GM19467 (cell line): Measurements from ENCODE around the gene AOAH.
"Not testable (repeated sequence)": the region's sequence is repeated elsewhere in the genome, so short reads cannot be mapped to it uniquely, and the experiment has no call there.

Experiments
- ATAC-seq: cut with Tn5 transposase; IDR thresholded peaks from one replicate; pipeline ENCODE4 v1.9.1; 2021; ENCODE audit warnings: mild to moderate bottlenecking, moderate library complexity; ENCODE audit not compliant: unreplicated experiment

The AOAH gene

GRCh38 chr7:36736899-36737211, 12.6 kb upstream of the AOAH start:
- ATAC-seq = peak; percentile 98

GRCh38 chr7:36736090-36736898, 12.0 kb upstream of the AOAH start:
- no peak for ATAC-seq

GRCh38 chr7:36735172-36735571, 10.9 kb upstream of the AOAH start:
- no peak for ATAC-seq

GRCh38 chr7:36734731-36735130, 10.4 kb upstream of the AOAH start:
- ATAC-seq = no peak

- no peak for ATAC-seq
Measured at GRCh38 chr7:36733411-36733810, 9.1 kb upstream of the AOAH start.

GRCh38 chr7:36732806-36733205, 8.5 kb upstream of the AOAH start:
- ATAC-seq = no peak

GRCh38 chr7:36730046-36730445, 5.8 kb upstream of the AOAH start:
- ATAC-seq = no peak

- no peak for ATAC-seq
Measured at GRCh38 chr7:36728143-36728542, 3.8 kb upstream of the AOAH start.

GRCh38 chr7:36726806-36727503, 2.7 kb upstream of the AOAH start:
- ATAC-seq = no peak

- ATAC-seq = no peak
Measured at GRCh38 chr7:36726311-36726710, 2.0 kb upstream of the AOAH start.

- no peak for ATAC-seq
Measured at GRCh38 chr7:36724996-36725395, 702 bp upstream of the AOAH start.

GRCh38 chr7:36723291-36723690, 1.0 kb downstream of the AOAH start:
- no peak for ATAC-seq

GRCh38 chr7:36719083-36719632, 5.1 kb downstream of the AOAH start:
- ATAC-seq = no peak

- no peak for ATAC-seq
Measured at GRCh38 chr7:36717586-36717985, 6.7 kb downstream of the AOAH start.

- ATAC-seq = not testable (repeated sequence)
Measured at GRCh38 chr7:36716802-36717201, 7.5 kb downstream of the AOAH start.

GRCh38 chr7:36712015-36712414, 12.3 kb downstream of the AOAH start:
- ATAC-seq = no peak

GRCh38 chr7:36711256-36711655, 13.0 kb downstream of the AOAH start:
- no peak for ATAC-seq

GRCh38 chr7:36710186-36710791, 14.0 kb downstream of the AOAH start:
- ATAC-seq = no peak

- no peak for ATAC-seq
Measured at GRCh38 chr7:36708767-36709166, 15.5 kb downstream of the AOAH start.

- ATAC-seq = no peak
Measured at GRCh38 chr7:36707898-36708297, 16.4 kb downstream of the AOAH start.

GRCh38 chr7:36707465-36707864, 16.8 kb downstream of the AOAH start:
- no peak for ATAC-seq

- not testable (repeated sequence) for ATAC-seq
Measured at GRCh38 chr7:36703860-36704259, 20.4 kb downstream of the AOAH start.
